GM12865 (cell line): ENCODE data around the gene TBC1D23.
"Not testable (repeated sequence)": the region's sequence is repeated elsewhere in the genome, so short reads cannot be mapped to it uniquely, and the experiment has no call there.

Source experiments
- DNase-seq: peaks from one replicate; pipeline ENCODE4 v3.0.0; 2010; ENCODE audit warnings: low read depth
- H3K4me3 ChIP-seq: 2 replicates; pipeline ENCODE4 v1.5.1; 2011; ENCODE audit warnings: mild to moderate bottlenecking, low read depth, low read length, control low read depth
- CTCF ChIP-seq: IDR thresholded peaks from 2 replicates; pipeline ENCODE4 v1.5.1; 2011; ENCODE audit warnings: low read length, control low read depth, low read depth, inconsistent platforms; ENCODE audit not compliant: insufficient read depth; ENCODE audit errors: missing control alignments

Gene TBC1D23

GRCh38 chr3:100234364-100234763 is 26.4 kb upstream of the TBC1D23 start:
- TF ChIP-seq CTCF, result no peak
- no peak overlapping the region for H3K4me3 ChIP-seq
- DNase-seq, result no peak

GRCh38 chr3:100238599-100238998 is 22.2 kb upstream of the TBC1D23 start:
- no peak for DNase-seq
- no peak overlapping the region for H3K4me3 ChIP-seq
- TF ChIP-seq CTCF, result no peak

- not testable (repeated sequence) for H3K4me3 ChIP-seq, DNase-seq
Observed at GRCh38 chr3:100242471-100242870, 18.3 kb upstream of the TBC1D23 start.

GRCh38 chr3:100244264-100244663 is 16.5 kb upstream of the TBC1D23 start:
- no peak overlapping the region for H3K4me3 ChIP-seq
- no peak for DNase-seq
- TF ChIP-seq CTCF, result no peak

- DNase-seq, result no peak
- no peak for TF ChIP-seq CTCF
- no peak overlapping the region for H3K4me3 ChIP-seq
Observed at GRCh38 chr3:100245136-100245535, 15.7 kb upstream of the TBC1D23 start.

- no peak for TF ChIP-seq CTCF
- H3K4me3 ChIP-seq, result no peak overlapping the region
- DNase-seq, result no peak
Observed at GRCh38 chr3:100245927-100246326, 14.9 kb upstream of the TBC1D23 start.

- no peak for TF ChIP-seq CTCF
- no peak for DNase-seq
- no peak overlapping the region for H3K4me3 ChIP-seq
Observed at GRCh38 chr3:100246999-100247398, 13.8 kb upstream of the TBC1D23 start.
